COR-L47 (cell line): Measurements from ENCODE around the gene PROX1.

ENCODE experiments used
- DNase-seq: peaks from one replicate; lab custom pipeline; 2025; lab: John Stamatoyannopoulos, UW

PROX1 gene

DNA sequence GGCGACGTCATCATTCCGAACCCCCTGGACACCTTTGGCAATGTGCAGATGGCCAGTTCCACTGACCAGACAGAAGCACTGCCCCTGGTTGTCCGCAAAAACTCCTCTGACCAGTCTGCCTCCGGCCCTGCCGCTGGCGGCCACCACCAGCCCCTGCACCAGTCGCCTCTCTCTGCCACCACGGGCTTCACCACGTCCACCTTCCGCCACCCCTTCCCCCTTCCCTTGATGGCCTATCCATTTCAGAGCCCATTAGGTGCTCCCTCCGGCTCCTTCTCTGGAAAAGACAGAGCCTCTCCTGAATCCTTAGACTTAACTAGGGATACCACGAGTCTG, 10.0 kb downstream of the PROX1 start:
- no peak for DNase-seq

DNA sequence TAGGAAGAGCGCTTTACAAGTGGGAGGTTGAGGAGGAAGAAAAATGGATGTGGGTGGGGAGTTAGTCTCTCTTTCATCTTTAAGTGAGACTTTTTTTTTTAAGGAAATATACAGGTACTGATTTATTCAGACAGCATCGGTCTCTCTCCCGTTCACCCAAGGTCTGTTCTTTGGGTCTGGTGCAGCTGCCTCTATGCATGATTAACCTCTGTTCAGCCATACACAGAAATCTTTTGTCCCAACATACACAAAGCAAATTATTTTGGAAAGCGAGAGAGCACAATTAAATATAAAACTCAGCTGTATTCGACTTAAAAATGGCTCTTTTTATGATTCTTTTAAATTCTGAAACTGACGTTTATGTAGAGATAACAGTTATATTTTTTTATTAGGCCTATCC, 11.0 kb downstream of the PROX1 start:
- no peak for DNase-seq

DNA sequence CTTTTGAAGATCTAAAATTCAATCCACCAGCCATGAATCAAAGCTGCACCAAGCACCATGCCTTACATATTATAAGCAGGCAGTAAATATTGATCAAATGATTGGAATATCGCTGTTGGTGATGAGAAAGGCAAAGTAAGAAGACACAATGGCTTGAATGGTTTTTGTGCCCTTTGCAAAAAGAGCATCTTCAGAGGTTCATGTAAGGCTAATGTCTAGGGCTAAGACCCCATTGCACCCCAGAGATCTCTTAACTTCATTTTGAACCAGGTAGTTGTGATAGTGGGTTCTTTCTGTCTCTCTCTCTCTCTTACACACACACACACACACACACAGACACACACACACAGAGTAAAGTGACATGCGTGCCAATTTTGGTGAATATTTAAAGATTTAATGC, 12.0 kb downstream of the PROX1 start:
- DNase-seq: no peak

DNA sequence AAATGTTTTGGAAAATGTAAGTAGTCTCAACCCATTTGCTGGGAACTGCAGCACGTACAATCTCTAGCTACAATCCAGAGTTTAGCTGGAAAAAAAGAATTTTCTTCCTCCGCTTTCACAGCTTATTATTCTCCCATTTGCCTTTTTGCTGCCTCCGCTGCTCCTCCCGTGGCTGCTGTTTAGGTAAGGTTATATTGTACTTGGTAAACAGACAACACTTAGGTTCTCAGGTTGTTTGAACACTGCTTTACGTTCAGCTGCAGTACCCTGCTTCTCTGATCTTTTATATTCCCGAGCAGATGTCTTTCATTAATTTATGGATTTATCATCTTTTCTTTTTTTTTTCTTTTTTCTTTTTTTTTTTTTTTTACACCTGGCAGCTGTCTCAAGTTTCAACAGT, 14.3 kb downstream of the PROX1 start:
- DNase-seq: peak; percentile 36

DNA sequence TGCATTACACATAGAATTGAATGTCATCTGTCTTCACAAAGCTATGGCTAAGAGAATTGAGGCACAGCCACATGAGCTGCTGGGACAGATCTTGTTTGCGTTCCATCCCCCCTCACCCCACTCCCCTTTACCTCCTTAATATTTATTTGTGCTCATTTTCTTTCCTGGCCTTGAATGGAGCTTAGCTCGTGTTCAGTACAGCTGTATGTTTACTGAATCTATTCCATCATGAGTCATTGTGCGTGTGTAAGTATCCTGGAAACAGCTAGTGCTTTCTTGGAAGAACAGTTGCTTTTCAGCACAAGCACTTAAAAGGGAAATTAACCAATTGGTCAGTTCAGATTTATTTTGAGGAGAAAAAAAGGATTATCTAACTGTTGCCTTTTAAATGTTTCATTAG, 14.7 kb downstream of the PROX1 start:
- peak; percentile 42 for DNase-seq

DNA sequence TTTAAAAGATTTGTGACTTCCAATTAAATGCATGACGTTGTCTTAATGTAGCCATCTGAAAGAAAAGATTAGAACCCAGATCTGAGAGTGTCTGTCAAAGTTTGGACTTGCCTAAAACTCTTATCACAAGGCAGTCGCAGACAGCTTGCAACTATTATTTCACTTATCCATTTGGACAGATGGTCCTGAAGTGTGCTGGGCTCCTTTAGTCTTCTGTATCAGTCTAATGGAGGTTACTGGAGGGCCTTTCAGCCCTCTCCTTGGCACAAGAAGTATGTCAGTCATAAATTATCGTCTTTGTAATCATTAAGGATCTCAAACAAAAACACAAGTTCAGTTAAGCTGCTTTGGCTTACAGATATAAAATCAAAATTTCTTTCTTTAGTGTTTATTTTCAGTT, 15.5 kb downstream of the PROX1 start:
- DNase-seq: no peak

DNA sequence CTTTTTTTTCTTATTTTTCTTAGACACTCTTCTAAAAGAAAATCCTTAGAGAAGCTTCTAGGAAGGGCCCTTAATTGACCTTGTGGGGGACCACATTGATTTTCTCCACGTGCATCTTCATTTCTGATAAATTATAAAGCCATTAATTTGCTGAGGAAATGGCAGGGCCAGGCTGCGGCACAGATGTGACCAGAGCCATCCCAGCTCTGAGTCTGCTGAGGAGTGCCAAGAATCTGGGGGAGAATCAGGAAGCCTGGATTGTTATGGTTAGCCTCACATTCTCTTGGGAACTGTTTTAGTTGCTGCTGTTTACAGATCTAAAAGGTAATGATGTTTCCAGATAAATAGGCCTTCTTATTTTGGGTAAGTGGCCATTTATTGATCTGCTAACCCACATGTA, 16.2 kb downstream of the PROX1 start:
- DNase-seq: no peak

DNA sequence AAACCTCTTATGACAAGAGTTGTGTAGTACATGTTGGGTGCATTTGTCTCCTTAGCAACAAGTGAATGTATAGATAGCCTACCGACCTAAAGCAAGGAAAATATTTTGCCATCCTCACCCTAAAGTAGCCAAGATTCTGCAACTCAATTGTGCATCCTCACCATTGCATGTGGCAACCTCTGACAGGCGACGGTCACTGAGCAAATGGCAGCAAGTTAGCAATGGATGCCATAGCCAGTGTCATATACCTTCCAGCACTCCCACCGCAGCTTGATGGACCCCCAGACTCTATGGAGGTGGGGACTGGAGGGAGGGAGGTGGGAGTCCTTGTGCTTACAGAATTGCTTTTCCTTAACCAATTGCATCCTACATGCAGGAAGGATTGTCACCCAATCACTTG, 17.0 kb downstream of the PROX1 start:
- DNase-seq: no peak

DNA sequence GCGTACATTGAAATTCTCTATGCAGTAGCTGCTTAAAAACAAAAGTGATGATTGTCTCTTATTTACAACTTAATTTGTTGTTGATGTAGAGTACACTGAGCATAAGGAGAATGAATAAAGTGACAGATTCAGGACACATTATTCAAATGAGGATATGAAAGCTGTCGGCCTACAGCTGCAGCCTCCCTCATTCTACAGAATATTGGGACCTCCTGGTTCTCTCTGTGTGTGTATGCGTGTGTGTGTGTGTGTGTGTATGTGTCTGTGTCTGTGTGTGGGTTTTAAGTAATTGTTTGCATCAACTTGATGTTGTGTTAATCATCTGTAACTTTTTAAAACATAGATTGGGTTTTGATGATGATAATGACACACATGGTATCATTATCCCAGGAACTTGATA, 17.9 kb downstream of the PROX1 start:
- DNase-seq: no peak

DNA sequence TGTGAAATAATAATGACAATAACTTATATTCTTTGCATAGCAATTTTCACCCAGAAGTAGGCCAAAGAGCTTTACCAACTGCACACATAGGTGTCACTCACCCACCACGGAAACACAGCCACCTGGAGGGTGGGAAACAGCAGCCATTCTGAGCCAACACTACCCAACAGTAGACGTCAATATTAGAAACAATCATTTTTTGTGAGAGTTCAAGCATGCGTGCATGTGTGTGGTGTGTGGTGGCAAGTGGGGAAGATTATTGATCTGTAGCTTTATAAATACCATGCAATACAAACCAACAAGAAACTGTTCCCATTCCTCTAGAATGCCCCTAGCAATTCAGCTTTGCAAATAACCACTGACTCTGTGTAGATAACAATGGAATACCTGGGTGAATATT, 19.1 kb downstream of the PROX1 start:
- no peak for DNase-seq

DNA sequence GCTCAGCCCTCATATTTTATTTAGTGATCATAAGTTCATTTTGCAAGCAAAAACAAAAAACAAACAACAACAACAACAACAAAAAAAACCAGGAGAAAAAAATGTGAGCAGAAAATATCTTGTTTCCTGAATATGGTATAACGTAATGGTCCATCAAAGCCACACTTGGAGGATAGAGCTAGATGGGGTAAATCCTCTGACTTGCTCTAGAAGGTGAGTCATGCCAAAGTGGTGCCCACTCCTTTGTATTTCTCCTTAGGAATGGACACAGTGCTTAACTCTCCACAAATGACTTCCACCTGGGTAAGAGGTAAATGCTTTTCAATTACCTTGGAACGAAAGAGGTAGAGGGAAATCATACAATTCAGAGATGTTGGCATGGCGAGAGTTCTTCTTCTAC, 20.6 kb downstream of the PROX1 start:
- DNase-seq: no peak

DNA sequence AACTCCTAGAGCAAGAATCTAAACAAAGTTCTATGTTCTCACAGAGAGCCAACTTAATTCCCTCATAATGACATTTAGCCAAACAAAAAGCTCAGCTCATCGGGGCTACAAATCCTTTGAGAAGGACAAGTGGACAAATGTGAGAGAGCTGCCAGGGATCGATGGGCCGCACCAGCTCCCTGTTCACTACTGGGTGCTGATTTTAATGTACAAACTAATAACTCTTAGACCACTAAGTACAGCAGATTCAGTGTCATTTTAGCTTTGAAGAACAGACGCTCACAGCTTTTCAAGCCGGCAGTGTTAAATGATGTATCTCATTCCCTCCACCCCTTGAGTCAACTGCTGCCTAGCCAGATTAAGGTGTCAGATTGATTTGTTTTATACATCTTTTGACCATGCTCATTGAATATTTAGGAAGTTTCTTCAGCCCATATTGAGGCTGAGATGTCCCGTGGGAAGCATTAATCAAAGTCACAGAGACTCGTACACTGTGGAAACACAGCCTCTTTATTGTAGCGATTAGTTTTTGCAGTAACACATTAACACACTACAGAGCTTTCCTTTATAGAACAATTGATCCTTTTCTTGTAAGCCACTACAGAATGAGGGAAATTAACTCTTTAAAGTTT, 21.1 kb downstream of the PROX1 start:
- DNase-seq: no peak

DNA sequence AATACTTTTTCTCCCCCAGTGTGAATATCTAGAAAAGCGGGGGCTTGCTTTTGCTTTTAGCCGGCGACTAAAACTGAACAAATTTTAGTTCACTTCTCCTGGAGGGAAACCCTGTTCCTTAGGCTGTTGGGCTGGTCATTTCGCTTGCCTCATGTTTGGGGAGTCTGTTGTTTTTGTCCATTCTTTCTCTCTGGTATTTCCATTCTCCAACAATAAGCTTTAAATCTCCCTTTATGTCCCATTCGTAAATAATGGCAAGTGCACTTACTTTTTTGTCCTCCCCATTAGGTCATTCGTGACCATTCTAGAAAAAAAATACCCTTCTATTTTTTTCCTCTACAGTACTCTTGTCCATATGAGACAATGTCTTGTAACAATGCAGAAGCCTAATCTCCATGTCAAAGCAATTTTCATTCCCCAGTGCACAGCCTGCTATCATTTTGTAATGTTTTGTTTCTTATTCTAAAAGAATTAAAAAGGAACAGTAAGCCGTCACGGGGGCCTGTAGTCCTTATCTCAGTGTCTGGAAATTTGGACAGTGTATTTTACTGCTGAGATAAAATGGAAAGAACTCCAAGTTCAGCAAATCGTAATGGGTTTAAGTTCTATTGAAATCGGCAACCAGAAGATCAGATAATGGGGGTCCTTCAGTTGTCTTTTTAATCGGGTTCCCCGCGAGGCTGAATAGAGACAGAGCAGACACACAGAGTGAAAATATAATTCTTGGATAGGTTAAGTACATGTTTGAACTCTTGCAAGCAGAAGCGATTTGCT, 21.8 kb downstream of the PROX1 start:
- DNase-seq: no peak

DNA sequence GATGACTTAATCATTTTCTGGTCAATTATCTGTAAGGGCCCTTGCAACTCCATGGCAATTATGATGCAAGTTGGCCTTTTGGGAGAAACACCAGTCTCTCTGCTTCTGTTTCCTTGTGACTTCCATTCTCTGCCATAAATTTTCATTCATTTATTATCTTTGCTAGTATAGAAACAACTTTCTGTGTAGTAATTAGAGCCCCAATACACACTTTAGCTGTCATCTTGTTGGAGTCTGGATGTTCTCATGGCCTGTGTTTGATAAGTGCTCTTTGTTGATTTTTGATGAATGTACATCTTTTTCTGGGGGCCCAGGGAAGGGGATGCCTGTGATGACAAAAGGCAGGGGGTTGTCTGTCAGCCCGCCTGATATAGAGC, 22.4 kb downstream of the PROX1 start:
- no peak for DNase-seq

DNA sequence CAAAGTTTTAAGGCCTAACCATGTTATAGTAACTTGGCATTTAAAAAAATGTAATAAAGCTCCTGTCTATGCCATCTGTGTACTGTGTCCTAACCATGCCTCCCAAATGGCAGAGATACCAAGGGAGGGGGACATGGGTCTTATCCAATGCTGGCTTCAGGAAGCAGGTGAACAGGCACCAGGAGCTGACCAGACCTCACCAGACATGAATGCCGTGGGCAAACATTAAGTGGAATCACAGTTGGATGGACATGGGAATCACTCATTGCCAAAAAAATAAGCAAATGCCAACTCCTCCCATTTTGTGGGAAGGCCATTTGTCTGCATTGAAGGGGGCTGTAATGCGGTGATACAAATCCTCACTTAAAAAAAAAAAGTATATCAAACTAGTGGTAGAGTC, 22.9 kb downstream of the PROX1 start:
- no peak for DNase-seq

DNA sequence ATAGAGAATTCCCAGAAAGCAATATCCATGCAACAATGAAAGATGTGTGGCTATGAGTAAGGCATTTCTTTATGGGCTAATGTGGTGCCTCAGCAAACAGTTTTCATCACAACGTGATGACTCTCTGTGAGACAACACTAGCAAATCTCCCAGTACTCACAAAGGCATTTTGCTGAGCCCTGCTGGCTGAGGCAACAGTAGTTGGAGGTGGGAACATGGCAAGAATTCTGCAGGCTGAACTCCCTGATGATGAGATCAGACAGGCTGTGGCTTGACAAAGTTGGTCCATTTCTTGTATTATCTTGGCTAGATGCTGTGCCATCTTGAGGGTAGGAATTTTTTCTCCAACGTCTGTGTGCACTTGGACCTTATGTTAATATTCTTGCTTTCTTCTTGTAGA, 24.6 kb downstream of the PROX1 start:
- DNase-seq: no peak

DNA sequence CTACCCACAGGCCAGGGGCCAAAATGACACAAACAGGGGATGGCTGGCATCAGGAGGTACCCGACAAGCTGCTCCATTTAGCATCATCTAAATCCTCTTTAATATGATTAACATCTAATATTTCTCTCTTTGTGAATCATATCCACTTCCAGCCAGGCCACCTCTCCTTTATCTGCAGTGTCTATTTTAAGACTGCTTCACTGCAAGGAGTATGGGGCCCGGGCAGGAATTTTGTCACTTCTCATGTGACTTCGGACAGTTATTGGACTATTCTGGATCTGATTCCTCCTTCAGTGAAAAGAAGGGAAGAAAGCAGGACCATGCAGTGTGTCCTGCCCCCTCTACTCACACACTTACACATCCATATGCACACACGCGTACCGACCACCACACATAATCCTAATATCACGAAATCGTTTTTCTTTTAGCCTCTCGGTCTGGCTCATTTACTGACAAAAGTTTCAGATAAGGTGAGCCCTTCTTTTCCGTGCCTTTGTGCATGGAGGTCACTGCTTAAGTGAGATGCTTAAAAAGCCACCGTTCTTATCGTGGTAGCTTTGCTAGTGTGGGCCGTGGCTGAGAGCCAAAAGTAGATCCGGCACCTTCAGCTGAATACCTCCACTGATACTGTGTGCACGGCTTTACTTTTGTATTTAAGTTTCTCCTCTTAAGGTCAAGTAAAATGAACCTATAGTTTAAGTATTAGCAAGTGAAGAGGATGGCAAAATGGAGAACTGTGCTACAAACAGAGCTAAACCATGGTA, 26.0 kb downstream of the PROX1 start:
- no peak for DNase-seq

DNA sequence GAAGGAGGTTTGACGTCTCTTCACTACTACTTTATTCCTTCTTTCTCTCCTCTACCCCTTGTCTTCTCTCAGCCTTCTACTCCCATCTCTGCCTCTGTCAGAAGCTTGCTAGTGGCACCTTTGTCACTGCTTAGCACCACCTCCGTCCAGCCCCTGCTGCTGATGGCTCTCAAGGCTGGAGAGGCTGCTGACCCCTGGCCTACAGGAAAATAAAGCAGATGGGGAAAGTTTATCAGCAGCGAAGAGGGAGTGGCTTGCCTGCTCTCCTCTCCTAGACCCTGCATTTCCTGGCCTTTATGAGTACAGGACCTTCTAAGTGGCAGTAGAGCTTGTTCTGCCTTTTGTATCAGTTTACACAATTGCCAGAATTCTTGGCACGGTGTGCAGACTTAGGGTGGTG, 27.0 kb downstream of the PROX1 start:
- DNase-seq: no peak

DNA sequence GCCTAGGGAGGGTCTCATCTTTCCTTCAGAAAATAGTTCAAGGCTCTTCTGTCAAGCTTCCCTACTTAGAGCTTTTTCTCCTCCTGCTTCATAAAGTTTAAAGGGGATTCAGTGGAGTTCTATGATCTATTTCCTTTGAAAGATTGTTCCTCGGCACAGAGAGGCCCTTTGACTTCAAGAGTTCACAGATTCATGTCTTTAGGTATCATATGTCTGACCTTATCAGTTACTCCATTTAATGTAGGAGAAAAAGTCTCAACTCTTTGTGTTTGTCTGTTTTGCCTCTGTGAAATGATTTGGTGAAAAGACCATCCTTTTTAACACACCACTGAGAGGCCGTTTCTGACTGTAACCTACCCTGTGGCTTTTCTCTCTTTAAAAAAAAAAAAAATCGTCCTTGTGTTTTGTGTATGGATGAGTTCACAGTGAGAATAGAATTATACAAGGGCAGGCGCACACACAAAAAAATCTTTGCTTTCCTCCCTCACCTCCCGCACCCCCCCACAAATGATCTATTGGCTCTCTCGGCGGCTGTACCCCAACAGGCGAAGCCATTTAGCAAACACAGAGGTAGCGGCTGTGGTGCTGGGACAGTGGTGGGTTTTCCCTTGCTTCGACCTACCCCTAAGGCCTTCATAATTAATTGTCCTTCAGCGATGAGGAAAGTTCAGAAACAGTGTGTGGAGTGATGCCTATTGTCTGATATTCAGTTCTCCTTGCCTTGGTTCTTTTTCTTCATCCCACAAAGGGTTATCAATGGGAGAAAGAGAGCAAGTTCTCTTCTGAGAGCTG, 29.6 kb downstream of the PROX1 start:
- DNase-seq: no peak

DNA sequence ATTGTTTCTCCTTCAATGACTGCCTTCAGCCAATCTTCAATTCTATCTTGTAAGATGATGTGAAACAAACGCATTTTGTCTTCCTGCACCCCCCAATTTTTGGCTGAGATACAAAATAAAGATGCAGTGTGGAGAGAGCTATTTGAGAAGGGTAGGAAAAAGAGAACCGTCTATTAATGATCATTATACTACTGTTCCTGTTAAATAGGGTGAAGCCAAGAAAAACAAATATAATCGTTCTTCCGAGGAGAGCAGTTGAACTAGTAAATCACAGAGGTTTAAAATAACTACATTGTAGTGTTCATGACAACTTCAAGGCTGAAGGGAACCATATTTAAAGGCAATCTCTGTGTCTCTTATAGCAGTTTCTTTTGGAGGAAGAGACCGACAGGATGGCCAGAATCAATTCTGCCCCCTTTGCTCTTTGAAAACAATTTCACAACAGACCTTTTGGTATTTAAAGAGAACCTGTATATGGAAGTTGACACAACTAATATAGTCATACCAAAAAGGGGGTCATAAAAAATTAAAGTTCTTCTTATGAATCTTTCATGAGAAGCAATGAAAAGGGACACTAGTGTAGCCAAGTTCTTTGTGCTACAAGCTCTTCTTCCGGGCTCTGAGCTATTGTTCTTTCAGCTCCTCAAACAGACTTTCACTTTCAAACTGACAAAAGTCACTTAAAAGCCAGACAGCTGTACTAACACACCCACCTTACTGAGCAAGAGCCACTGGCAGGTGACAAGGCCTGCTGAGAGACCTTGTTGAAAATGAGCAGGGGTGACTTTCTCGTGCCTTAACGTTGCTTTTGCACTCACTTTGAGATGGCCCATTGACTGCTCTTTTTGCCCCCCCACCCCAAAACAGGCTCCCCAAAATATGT, 30.9 kb downstream of the PROX1 start:
- DNase-seq: peak; percentile 88

DNA sequence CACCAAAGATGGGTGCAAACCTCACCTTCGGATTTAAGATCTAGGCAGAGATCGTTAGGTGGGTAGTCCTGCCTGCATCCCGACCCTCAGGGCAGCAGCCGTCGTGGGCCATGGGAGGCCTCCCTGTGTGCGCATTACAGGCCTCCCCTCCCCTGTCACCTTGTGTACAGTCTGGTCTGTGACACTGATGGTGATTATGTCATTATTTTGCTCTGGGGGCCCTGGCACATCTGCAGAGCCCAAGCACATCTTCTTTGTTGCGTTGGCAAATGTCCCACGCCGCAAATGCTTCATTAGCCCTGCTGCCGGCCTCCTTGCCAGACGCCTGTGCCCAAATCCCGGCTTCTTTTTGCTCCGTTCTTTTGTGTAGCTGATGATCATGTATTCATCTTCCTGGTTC, 31.7 kb downstream of the PROX1 start:
- peak; percentile 84 for DNase-seq

DNA sequence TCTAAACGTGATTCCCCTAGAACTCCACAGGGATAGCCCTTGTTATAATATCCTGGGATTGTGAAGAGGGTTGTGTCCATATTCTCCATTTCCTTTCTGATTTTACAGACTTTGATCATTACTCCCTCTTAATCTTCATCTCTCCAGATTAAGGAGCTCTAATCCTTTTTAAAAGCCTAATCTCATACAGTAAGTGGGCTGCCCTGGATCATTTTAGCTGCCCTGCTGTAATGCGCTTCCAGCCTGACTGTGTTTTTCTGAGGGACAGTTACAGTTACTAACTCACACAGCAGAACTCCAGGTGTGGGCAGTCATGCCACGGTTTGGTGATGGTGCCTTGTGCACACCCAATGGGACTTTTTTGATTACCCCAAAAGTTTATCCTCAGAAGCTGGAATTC, 33.5 kb downstream of the PROX1 start:
- no peak for DNase-seq
